ENCODE data around the gene ERVFRD-1.

ERVFRD-1 gene

DNA sequence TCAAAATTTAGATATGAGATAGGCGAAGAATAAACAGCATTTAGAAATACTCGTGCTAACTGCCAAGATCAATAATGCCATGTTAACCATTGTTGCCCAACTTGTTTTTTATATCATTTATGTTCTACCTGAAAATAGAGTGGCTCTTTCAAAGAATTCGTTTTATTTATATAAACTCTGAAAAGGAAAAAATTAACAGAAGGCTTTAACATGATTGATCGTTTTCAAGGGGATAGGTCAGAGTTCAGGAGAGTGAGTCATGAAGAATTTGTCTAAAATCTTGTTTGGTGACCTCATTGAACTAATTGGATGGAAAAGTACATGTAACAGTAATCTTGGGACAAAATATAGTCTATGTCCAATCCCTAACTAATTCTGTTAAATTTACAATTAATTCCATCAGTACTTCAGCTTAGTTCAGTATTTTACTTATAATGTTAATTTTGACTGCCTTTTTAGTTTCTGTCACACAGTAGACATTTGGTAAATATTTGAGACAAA is 56.3 kb downstream of the ERVFRD-1 start (continued):
- no peak for TF ChIP-seq ZNF16 (tag by site-specific recombination; IDR thresholded peaks at IDR 0.05; ENCODE audit: low read depth)
- TF ChIP-seq RBAK (tag by site-specific recombination; IDR thresholded peaks at IDR 0.05): no peak
- TF ChIP-seq ZNF629 (tag by site-specific recombination; IDR thresholded peaks at IDR 0.05): peak; percentile 54
- TF ChIP-seq SP7 (tag by site-specific recombination; IDR thresholded peaks at IDR 0.05): 0 out of 2 replicates have a peak, but pooled peaks have one; percentile 25
- TF ChIP-seq ZNF692 (tag by site-specific recombination; IDR thresholded peaks at IDR 0.05): no peak
- no peak for TF ChIP-seq YY1 (tag by site-specific recombination; IDR thresholded peaks at IDR 0.05)
- no peak for TF ChIP-seq ZNF391 (tag by site-specific recombination; IDR thresholded peaks at IDR 0.05; ENCODE audit: borderline replicate concordance, low read depth)
- no peak for TF ChIP-seq KLF1 (tag by site-specific recombination; IDR thresholded peaks at IDR 0.05)
- TF ChIP-seq MZF1 (tag by site-specific recombination; IDR thresholded peaks at IDR 0.05; ENCODE audit: borderline replicate concordance): no peak
- no peak for TF ChIP-seq ZNF324 (tag by site-specific recombination; IDR thresholded peaks at IDR 0.05)
- peak; percentile 53; the same call in 1 of the 2 replicates for TF ChIP-seq ZEB2 (tag by site-specific recombination; IDR thresholded peaks at IDR 0.05)
- TF ChIP-seq ZNF175 (tag by site-specific recombination; IDR thresholded peaks at IDR 0.05): no peak
- no peak for TF ChIP-seq ZNF548 (tag by site-specific recombination; IDR thresholded peaks at IDR 0.05)
- peak; percentile 42; the same call in 1 of the 2 replicates for TF ChIP-seq ATF2 (tag by site-specific recombination; IDR thresholded peaks at IDR 0.05; ENCODE audit: low read depth)
- peak; percentile 69; the same call in 1 of the 2 replicates for TF ChIP-seq PRDM6 (tag by site-specific recombination; IDR thresholded peaks at IDR 0.05)
- TF ChIP-seq, protein P1, sequence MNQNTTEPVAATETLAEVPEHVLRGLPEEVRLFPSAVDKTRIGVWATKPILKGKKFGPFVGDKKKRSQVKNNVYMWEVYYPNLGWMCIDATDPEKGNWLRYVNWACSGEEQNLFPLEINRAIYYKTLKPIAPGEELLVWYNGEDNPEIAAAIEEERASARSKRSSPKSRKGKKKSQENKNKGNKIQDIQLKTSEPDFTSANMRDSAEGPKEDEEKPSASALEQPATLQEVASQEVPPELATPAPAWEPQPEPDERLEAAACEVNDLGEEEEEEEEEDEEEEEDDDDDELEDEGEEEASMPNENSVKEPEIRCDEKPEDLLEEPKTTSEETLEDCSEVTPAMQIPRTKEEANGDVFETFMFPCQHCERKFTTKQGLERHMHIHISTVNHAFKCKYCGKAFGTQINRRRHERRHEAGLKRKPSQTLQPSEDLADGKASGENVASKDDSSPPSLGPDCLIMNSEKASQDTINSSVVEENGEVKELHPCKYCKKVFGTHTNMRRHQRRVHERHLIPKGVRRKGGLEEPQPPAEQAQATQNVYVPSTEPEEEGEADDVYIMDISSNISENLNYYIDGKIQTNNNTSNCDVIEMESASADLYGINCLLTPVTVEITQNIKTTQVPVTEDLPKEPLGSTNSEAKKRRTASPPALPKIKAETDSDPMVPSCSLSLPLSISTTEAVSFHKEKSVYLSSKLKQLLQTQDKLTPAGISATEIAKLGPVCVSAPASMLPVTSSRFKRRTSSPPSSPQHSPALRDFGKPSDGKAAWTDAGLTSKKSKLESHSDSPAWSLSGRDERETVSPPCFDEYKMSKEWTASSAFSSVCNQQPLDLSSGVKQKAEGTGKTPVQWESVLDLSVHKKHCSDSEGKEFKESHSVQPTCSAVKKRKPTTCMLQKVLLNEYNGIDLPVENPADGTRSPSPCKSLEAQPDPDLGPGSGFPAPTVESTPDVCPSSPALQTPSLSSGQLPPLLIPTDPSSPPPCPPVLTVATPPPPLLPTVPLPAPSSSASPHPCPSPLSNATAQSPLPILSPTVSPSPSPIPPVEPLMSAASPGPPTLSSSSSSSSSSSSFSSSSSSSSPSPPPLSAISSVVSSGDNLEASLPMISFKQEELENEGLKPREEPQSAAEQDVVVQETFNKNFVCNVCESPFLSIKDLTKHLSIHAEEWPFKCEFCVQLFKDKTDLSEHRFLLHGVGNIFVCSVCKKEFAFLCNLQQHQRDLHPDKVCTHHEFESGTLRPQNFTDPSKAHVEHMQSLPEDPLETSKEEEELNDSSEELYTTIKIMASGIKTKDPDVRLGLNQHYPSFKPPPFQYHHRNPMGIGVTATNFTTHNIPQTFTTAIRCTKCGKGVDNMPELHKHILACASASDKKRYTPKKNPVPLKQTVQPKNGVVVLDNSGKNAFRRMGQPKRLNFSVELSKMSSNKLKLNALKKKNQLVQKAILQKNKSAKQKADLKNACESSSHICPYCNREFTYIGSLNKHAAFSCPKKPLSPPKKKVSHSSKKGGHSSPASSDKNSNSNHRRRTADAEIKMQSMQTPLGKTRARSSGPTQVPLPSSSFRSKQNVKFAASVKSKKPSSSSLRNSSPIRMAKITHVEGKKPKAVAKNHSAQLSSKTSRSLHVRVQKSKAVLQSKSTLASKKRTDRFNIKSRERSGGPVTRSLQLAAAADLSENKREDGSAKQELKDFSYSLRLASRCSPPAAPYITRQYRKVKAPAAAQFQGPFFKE (tag by site-specific recombination; IDR thresholded peaks at IDR 0.05; ENCODE audit: borderline replicate concordance): no peak
- peak; percentile 63; the same call in 1 of the 2 replicates for TF ChIP-seq MEIS1 (CRISPR knock-in tag; IDR thresholded peaks at IDR 0.05; ENCODE audit: borderline replicate concordance)
- TF ChIP-seq GLI2 (tag by site-specific recombination; IDR thresholded peaks at IDR 0.05; ENCODE audit: borderline replicate concordance, low read depth): 0 out of 2 replicates have a peak, but pooled peaks have one; percentile 32
- no peak for TF ChIP-seq ZNF157 (tag by site-specific recombination; IDR thresholded peaks at IDR 0.05)
- TF ChIP-seq GFI1B (tag by site-specific recombination; IDR thresholded peaks at IDR 0.05): no peak
- no peak for TF ChIP-seq ZNF133 (tag by site-specific recombination; IDR thresholded peaks at IDR 0.05)
- no peak for TF ChIP-seq ZNF140 (tag by site-specific recombination; IDR thresholded peaks at IDR 0.05)
- TF ChIP-seq YY2 (tag by site-specific recombination; IDR thresholded peaks at IDR 0.05): no peak
- no peak for TF ChIP-seq ZNF792 (tag by site-specific recombination; IDR thresholded peaks at IDR 0.05)
